C4-2B (cell line): ENCODE data around the gene FGF11.
"Not testable (repeated sequence)": the region's sequence is repeated elsewhere in the genome, so short reads cannot be mapped to it uniquely, and the experiment has no call there.

ENCODE experiments used
- H3K27ac ChIP-seq: fragments of 450-650 bp; 2 replicates; pipeline ENCODE4 v1.5.1; 2017
- CTCF ChIP-seq: fragments of 450-650 bp; conservative IDR thresholded peaks from 2 replicates; pipeline ENCODE4 v1.5.1; 2017; ENCODE audit warnings: mild to moderate bottlenecking
- ZFX ChIP-seq: fragments of 450-650 bp; IDR thresholded peaks from 2 replicates; pipeline ENCODE4 v1.6.1; 2017

FGF11 gene

GRCh38 chr17:7476951-7477350 is 37.6 kb downstream of the FGF11 start:
- TF ChIP-seq ZFX (no peak), CTCF (no peak)
- no peak overlapping the region for H3K27ac ChIP-seq

GRCh38 chr17:7477392-7478275 is 38.3 kb downstream of the FGF11 start:
- TF ChIP-seq CTCF: no peak
- no peak for TF ChIP-seq ZFX
- H3K27ac ChIP-seq: no peak overlapping the region

GRCh38 chr17:7478276-7479212 is 39.2 kb downstream of the FGF11 start:
- TF ChIP-seq ZFX: no peak
- TF ChIP-seq CTCF: no peak
- H3K27ac ChIP-seq: peak overlapping the region; percentile 80

- TF ChIP-seq ZFX (peak; percentile 27; the same call in 1 of the 2 replicates), CTCF (no peak)
These were observed 40.1 kb downstream of the FGF11 start, which contains the start of gene ZBTB4 for GRCh38 chr17:7479213-7480088. ZBTB4 (minus strand) TSS chr17:7479631; CDS start chr17:7466801, 12,830 bp downstream.

GRCh38 chr17:7480089-7480384 is 40.7 kb downstream of the FGF11 start:
- peak overlapping the region; percentile 80 for H3K27ac ChIP-seq

More at GRCh38 chr17:7479213-7480088, 40.1 kb downstream of the FGF11 start, which contains the start of gene ZBTB4:
- H3K27ac ChIP-seq: peak within 1 kb of the TSS; percentile 80

GRCh38 chr17:7481275-7481674 is 42.0 kb downstream of the FGF11 start, which contains the start of gene SLC35G6:
SLC35G6 (plus strand) TSS chr17:7481446; CDS start chr17:7481517, 71 bp downstream.
- peak within 1 kb of the TSS; percentile 80 for H3K27ac ChIP-seq

More at GRCh38 chr17:7480089-7480384, 40.7 kb downstream of the FGF11 start:
- TF ChIP-seq CTCF (no peak), ZFX (no peak)

- not testable (repeated sequence) for H3K27ac ChIP-seq
These were observed 42.8 kb downstream of the FGF11 start for GRCh38 chr17:7481842-7482741.

- peak overlapping the region; percentile 93; the same call in 1 of the 2 replicates for H3K27ac ChIP-seq
These were observed 43.4 kb downstream of the FGF11 start for GRCh38 chr17:7482742-7483088.
